Occipital lobe (tissue), 3 donors: ENCODE measurements around the gene RAB11FIP3. TPM values are rescaled to one million over a fixed set of nuclear protein-coding genes. Genes with fewer than 3 reads are reported as not detected.
A peak's percentile ranks its signal among the peaks of the same experiment; 100 is the strongest.

Experiments used
- DNase-seq: peaks from one replicate; lab custom pipeline; 2025; lab: John Stamatoyannopoulos, UW
- small RNA-seq: library from RNA; depleted of rRNA; stranded (forward); fragments of <200 nt; gene quantifications from one replicate; pipeline ENCODE3, GENCODE V24; 2014
- total RNA-seq: library from RNA; depleted of rRNA; stranded (reverse); fragments of >200 nt; gene quantifications from one replicate; pipeline ENCODE4 v1.2.3, GENCODE V29; 2014

Gene RAB11FIP3
- total RNA-seq, 1 donor from 2014 or later, result 25.6 TPM

- no peak for DNase-seq
These were observed 140.2 kb downstream of the RAB11FIP3 start for GRCh38 chr16:565419-566330.

DNA sequence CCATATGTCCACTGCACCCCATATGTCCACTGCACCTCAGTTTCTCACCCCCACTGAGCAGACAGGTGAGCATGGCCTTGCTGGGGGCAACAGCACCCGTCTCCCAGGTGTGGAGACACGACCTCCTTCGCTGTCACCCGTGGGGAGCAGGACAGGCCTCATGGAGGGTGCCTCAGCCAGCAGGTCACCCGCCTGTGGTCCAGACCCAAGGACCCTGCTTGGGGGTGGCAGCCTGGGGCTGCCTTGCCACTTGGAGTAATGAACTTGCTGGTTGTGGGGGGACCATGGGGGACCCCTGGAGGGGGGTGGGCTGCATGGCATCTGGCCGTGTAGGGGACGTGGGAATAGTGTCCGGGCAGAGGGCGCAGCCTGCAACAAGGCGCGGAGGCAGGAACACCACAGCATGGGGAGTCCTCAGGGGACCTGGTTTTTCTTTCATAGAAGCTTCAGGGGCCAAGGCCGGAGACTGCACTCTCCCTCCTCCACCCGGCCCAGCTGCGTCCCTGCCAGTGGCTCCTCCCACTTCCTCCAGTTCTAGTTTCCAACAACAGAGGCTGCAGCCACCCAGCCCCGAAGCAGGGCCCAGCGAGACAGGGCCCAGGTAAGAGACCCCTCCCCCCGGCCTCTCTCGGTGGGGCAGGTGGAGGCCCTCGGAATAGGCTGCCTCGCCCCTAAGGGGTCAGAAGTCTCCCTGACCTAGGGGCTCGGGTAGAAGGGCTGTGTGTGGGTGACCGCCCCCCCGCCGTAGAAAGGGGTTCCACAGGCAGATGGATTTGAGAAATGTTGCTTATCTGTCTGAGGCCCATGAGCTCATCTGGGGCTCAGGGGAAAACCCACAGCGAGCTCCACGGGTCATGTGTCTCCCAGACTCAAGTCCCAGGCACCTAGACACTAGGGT is 141.3 kb downstream of the RAB11FIP3 start, which contains the start of gene NHLRC4:
NHLRC4 (plus strand) TSS at position 531 of the 898 bp plus-strand sequence. CDS start 1,043 bp downstream, outside the sequence.
- DNase-seq, result no peak

GRCh38 chr16:567373-568256 is 142.2 kb downstream of the RAB11FIP3 start:
- DNase-seq, result no peak

DNA sequence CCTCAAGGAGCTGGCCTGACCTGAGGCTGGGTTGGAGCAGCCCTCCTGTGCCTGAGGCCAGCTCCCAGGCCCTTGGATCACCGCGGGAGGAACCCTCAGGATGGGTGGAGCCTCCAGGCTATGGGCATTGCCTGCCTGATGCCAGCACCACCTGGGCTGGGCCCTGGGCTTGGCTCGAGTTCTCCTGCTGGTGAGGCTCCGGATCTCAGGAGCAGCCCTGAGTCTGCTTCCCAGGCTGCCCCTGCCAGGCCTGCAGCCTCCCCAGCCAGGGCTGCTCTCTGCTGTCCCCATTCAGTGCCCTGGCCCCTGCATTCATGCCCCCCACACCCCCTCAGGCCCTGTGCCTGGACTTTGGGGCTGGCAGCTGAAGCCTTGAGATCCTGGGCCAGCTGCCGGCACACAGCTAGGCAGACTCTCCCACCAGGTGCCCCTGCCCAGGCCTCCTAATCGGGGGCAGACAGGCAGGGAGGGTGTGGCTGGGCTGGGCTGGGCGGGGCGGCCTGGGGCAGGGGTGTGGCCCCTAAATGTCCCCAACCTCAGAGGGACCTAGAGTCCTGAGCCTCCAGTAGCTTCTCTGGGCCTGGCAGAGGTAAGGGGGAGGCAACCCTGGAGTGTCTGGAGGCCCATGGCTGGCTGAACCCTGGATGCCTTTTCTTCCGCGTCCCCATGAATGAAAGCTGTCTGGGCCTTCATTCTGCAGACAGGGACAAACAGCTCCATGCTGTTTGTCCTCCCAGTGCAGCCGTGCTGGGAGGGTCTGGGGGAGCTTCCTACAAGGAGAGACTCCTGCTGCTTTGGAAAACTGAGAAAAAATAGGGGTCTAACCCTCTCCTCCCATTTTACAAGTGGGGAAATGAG is 143.2 kb downstream of the RAB11FIP3 start:
- no peak for DNase-seq

DNA sequence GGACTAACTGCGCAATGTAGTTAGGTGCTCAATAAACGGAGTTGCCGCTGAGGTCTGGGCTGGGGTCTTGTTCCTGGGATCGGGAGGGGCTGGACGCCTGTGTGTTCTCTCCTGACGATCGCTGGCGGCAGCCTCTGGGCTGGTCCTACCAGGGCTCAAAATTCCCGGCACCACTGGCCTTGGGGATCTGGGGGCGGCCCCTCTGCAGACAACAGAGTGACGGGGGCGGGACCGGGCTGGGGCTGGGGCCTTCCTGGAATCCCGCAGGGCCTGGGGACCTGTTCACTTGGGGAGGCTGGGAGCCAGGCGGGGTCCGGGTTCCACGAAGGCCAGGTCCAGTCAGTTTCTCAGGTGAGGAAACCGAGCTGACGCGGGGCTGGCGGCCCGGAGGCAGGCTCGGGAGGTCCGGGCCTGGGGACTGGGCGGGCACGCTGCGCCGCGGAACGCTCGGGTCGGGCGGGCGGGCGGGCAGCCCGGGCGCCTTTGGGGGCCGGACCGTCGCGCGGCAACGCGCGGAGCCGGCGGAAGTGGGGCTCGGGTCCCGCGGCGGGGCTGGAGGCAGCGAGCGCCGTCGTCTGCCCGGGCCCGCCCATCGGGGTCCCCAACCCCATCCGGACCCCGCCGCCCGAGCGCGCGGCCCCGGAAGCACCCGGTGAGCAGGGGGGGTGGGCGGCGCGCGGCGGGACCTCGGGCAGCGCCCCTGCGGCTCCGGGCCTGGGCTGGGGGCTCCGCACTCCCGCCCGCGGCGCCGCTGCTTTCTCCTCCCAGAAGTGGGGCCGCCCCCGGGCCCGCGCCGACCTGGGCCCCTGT is 144.2 kb downstream of the RAB11FIP3 start, which contains the start of gene PIGQ:
PIGQ (plus strand) TSS at position 524 of the 810 bp plus-strand sequence. CDS start 4,107 bp downstream, outside the sequence.
- peak; percentile 57 for DNase-seq

Small RNAs within 50 kb of the gene (small RNA-seq; reads per million reads assigned to genes)
- 0.41 reads per million, percentile 37 among the genes with 10 or more reads in this experiment for gene MIR3176
- not detected for gene MIR5587
- not detected for gene RF00019
- gene Z98883.1, result not detected

Other genes with a start within 250 kb of the RAB11FIP3 start
- gene HBA1, start 249.0 kb upstream of the RAB11FIP3 start, total RNA-seq, result 270 TPM
- 5.3 TPM for gene HBQ1, start 245.2 kb upstream of the RAB11FIP3 start, total RNA-seq
- gene LUC7L, start 196.2 kb upstream of the RAB11FIP3 start, total RNA-seq, result 76.4 TPM
- gene FAM234A, start 190.8 kb upstream of the RAB11FIP3 start, total RNA-seq, result 20.7 TPM
- 2.8 TPM for gene RGS11, start 149.7 kb upstream of the RAB11FIP3 start, total RNA-seq
- 35.9 TPM for gene ARHGDIG, start 145.1 kb upstream of the RAB11FIP3 start, total RNA-seq
- 6.4 TPM for gene PDIA2, start 142.5 kb upstream of the RAB11FIP3 start, total RNA-seq
- gene AXIN1, start 72.9 kb upstream of the RAB11FIP3 start, total RNA-seq, result 18.7 TPM
- gene MRPL28, start 55.1 kb upstream of the RAB11FIP3 start, total RNA-seq, result 28.1 TPM
- 14.3 TPM for gene PGAP6, start 43.7 kb upstream of the RAB11FIP3 start, total RNA-seq
- 15.4 TPM for gene NME4, start 28.4 kb upstream of the RAB11FIP3 start, total RNA-seq
- gene DECR2, start 23.8 kb upstream of the RAB11FIP3 start, total RNA-seq, result 7.6 TPM
- gene CAPN15, start 102.1 kb downstream of the RAB11FIP3 start, total RNA-seq, result 10.3 TPM
- gene PRR35, start 134.7 kb downstream of the RAB11FIP3 start, total RNA-seq, result not detected
- 0.31 TPM for gene NHLRC4, start 141.4 kb downstream of the RAB11FIP3 start, total RNA-seq
- gene PIGQ, start 144.3 kb downstream of the RAB11FIP3 start, total RNA-seq, result 18.1 TPM
- gene RAB40C, start 164.4 kb downstream of the RAB11FIP3 start, total RNA-seq, result 24.2 TPM
- 0.47 TPM for gene WFIKKN1, start 205.3 kb downstream of the RAB11FIP3 start, total RNA-seq
- 25.3 TPM for gene METTL26, start 210.7 kb downstream of the RAB11FIP3 start, total RNA-seq
- 8.9 TPM for gene MCRIP2, start 216.2 kb downstream of the RAB11FIP3 start, total RNA-seq
- gene WDR90, start 223.7 kb downstream of the RAB11FIP3 start, total RNA-seq, result 7.2 TPM
- gene RHOT2, start 242.5 kb downstream of the RAB11FIP3 start, total RNA-seq, result 20.9 TPM